ENCODE measurements around the gene SOSTDC1.
"Not testable (repeated sequence)": the region's sequence is repeated elsewhere in the genome, so short reads cannot be mapped to it uniquely, and the experiment has no call there.

Gene SOSTDC1

GRCh38 chr7:16465469-16466361 is at the start of gene SOSTDC1:
Gene SOSTDC1 (minus strand): TSS chr7:16465738. CDS start chr7:16465668, 70 bp downstream.
- no peak for DNase-seq

DNA sequence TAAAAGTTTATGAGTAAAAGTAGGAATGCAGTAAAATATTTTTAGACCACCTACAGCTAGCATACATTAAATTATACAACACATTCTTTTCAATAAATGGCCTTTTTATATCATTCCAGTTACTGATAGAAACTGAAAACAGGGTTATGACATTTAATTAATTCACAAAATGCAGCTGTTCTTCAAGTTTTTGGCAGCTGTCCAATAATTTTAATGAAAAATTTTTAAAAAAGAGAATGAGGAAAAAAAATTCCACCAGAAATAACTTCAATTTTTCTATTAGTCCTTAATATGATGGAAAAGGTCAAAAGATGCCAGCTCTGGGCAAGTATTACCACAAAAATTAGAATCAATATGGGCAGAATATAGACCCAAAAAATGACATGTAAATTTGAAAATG is 49.2 kb upstream of the SOSTDC1 start:
- no peak for DNase-seq

DNA sequence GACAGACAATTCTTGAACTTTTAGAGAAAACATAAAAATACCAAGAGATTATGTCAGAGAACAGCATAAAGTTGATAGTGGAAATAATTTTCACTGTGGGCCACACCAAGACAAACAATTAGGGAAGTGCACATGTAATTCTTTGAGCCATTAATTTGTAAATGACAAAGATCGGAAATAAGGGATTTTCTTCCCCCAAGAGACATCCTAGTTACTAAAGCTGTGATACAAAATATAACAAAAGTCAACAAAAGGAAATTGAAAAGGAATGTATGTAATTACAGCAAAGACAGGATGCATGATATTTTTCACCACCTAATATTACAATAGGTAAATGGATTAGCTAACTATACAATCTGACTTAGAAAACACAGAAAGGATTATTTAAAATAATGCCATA is 48.7 kb upstream of the SOSTDC1 start:
- DNase-seq: no peak

DNA sequence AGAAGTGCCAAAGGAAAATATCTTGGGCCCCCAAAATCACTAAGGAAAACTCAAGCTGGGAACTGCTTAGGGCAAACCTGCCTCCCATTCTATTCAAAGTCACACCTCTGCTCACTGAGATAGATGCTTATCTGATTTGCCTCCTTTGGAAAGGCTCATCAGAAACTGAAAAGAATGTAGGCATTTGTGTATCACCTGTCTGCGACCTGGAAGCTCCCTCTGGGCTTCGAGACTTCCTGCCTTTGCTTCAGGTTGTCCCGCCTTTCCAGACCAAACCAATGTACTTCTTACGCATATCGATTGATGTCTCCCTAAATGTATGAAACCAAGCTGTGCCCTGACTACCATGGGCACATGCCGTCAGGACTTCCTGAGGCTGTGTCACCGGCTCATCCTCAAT is 46.6 kb upstream of the SOSTDC1 start:
- no peak for DNase-seq

DNA sequence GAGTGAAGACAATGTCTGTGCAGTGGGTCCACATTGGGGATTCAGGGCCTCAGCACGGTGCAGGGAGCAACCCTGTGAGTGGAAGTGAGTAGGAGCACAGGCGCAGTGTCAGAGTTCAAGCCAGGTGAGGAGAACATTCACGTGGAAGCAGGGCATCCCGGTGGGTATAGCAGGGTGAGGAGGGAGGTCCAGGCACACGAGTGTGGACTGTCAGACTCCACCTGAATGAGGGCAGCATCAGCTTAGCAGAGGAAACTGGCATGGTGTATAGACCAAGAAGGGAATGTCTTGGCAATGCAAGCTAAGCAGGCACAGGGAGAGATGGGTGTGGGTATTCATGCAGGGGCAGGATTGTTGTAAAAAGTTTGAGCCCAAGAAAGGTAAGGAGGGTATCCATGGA is 45.8 kb upstream of the SOSTDC1 start:
- no peak for DNase-seq

DNA sequence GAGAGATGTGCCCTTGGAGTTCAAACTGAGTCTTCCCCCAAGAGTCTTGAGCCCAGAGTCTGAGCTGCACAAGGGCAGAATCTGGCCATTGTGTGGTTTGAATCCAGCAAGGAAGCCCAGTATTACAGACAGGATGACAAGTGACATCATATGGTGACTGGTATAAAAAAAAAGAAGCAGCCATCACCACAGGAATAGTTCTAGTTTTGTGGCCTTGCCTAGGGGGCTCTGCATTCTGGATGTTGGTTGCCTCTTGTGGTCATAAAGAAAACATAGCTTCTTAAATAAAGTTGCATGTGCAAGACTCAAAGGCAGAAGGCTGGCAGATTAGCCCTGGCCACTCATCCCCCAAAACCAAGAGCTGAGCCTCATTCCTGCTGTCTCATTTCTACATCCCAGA is 44.3 kb upstream of the SOSTDC1 start:
- no peak for DNase-seq

DNA sequence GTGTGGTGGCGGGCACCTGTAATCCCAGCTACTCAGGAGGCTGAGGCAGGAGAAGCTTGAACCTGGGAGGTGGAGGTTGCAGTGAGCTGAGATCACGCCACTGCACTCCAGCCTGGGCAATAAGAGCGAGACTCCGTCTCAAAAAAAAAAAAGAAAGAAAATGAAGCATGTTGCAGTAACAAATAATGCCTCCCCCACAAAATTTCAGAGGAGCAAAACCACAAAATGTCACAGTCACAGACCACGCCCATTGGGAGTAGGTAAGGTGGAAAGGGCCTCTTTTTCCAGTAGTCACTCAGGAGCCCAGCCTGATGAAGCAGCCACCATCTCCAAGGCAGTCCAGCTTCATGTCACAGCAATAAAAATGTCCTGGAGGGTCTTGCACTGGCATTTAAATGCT is 40.9 kb upstream of the SOSTDC1 start:
- not testable (repeated sequence) for DNase-seq

DNA sequence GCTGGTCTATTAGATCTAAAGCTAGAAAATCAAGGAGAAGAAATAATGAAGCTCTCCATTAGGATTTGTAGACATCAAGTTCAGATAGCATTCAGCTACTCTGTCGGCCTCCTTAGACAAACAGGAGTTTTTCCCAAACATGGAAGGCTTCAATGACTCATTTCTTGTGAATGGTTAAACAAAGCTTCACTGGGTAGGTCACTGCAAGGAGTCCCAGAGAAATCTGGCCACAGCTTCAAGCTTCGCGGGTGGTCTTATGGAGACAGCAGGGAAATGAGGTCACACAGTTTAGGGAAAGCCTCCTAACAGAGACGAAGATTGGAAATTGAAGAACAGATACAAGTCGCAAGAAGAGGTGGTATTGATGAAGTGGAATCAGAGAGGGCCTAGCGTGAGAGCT is 38.5 kb upstream of the SOSTDC1 start:
- no peak for DNase-seq

DNA sequence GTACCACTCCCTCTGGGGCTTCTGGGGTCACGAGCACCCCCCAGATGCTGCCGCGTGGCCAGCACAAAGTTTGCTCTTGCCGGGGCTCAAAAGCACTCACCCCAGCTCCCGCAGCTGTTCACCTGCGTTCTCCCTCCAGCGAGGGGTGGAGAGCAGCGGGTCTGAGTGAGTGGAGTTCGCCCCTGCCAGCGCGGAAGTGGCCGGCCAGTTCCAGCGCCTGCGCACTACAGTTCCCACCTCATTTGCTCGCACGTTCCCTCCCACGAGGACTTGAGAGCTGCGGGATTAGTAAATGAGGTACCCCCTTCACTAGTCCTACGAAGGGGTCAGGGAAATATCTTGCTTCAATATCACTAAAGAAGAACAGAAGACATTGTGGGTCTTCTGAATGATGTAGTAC is 36.8 kb upstream of the SOSTDC1 start:
- no peak for DNase-seq

- no peak for DNase-seq
Measured at GRCh38 chr7:16498122-16498521, 32.6 kb upstream of the SOSTDC1 start.

- no peak for DNase-seq
Measured at GRCh38 chr7:16494955-16495719, 29.6 kb upstream of the SOSTDC1 start.

DNA sequence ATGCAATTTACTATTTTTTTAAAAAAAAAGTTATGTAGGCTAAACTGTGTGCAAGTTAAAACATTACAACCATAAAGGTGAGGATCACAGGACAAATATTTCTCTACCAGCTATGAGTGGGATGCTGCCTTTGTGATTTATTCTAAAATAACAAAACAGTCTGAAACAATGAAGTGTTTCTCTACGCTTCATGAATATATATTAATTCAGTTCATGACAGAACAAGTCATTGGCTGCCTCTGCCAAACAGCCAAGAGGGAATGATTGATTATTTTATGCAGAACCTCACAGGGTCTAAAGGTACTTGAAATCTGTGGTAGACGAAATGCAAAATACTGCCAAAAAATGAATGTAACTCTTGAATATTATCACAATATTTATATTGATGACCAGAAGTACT is 29.0 kb upstream of the SOSTDC1 start:
- DNase-seq: no peak

GRCh38 chr7:16493266-16493665 is 27.7 kb upstream of the SOSTDC1 start:
- no peak for DNase-seq

DNA sequence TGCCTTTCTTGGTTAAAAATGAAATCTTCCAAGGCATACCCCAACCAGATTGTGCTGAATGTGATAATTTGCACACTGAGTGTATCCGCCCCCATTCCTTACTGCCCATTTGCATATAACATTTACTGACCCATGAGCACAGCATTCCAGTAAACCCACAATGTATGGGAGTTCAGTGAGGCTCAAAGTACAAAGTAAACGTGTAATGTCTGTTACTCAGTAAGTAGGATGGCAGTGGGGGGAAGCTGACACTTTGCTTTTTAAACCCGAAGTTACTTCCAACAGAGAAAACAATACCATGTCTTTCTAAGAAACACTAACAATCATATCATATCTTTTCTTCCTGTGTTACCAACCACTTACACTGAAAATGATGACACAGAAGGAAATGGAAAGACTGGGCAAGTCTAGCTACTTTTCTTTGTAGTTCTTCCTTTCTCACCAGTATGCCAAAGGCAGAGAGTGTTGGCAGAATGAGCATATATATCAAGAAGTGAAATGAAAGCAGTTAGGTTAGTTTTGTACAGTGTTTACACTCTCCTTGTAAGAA is 27.1 kb upstream of the SOSTDC1 start:
- DNase-seq: no peak

- DNase-seq: no peak
Measured at GRCh38 chr7:16491148-16491547, 25.6 kb upstream of the SOSTDC1 start.

- no peak for DNase-seq
Measured at GRCh38 chr7:16484453-16485158, 19.1 kb upstream of the SOSTDC1 start.

- DNase-seq: no peak
Measured at GRCh38 chr7:16479591-16479990, 14.1 kb upstream of the SOSTDC1 start.

DNA sequence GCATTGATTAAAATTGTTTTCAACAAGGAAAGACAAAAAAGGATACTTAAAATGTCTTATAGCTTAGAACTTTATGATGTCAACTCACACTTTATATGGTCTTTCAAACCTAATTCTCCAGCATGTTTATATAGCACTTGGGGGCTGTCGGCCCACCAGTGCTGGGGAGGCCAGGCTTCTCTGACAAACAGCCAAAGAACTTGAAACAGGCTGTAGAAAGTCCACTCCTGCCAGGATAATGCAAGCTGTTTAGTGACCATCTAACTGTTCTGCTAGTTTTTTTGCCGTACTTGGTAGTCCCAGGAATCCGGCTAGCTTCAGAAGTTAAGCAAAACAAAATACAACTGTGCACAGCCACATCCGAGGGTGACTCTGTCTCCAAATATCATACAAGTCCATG is 13.6 kb upstream of the SOSTDC1 start:
- DNase-seq: no peak

DNA sequence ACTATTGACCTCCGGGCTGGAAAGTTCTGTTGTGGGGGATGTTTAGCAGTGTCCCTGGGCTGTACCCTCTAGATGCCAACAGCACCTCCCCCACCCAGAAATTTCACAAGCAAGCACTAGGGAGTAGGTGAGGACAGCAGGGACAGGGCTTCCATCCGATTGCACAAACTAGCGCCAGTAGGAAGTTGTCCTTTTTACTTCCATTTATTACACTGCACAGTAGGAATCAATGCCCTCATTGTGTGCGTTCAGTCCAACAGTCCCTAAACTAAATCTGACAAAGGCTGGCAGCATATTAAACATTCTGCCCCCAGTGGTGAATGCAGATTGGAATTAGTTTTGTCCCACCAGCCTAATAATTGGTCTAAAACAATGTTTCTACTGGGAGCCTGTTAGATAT is 6.4 kb upstream of the SOSTDC1 start:
- no peak for DNase-seq

- no peak for DNase-seq
Measured at GRCh38 chr7:16463949-16464715, 1.4 kb downstream of the SOSTDC1 start.

- no peak for DNase-seq
Measured at GRCh38 chr7:16463520-16463919, 2.0 kb downstream of the SOSTDC1 start.

- DNase-seq: no peak
Measured at GRCh38 chr7:16462431-16462889, 3.1 kb downstream of the SOSTDC1 start.
